ENCODE data around the gene CHAC2. TPM values are rescaled to one million over a fixed set of nuclear protein-coding genes. Genes with fewer than 3 reads are reported as not detected.

CHAC2 gene
- total and polyA plus RNA-seq, 2 donors (not counting 1 experiment from before 2014, with no cell fraction given), result 1.6 to 3.2 TPM

- ATAC-seq (ENCODE audit: low read depth), result no peak
- no peaks in the 10 kb centered on the region for H3K9me3 ChIP-seq (ENCODE audit: control extremely low read depth in 1 of 3, control insufficient read depth in 2 of 3, insufficient read depth in 1 of 3, low read length in 2 of 3)
- Mint-ChIP-seq H3K4me3 (peak overlapping the region; percentile 46), H3K9me3 (ENCODE audit: insufficient read depth) (no peaks in the 10 kb centered on the region), H3K27me3 (no peaks in the 10 kb centered on the region), H3K4me1 (peaks cover 52% of the 10 kb centered on the region), H3K27ac (peak overlapping the region; percentile 16)
- no peak for DNase-seq
- H3K79me2 ChIP-seq (ENCODE audit: control insufficient read depth, insufficient read depth, low read length), result peaks cover 99% of the 10 kb centered on the region
- TF ChIP-seq EZH2 (IDR thresholded peaks at IDR 0.05; ENCODE audit: borderline replicate concordance, insufficient read depth, low read depth, low read length, poor library complexity, severe bottlenecking) (no peak), CTCF (IDR thresholded peaks at IDR 0.05) (no peak)
- H3K4me3 ChIP-seq (ENCODE audit: control extremely low read depth in 1 of 5, extremely low read depth in 1 of 5, insufficient read depth in 1 of 5, low read depth in 2 of 5, low read length in 4 of 5), result no peak overlapping the region
- ChIA-PET CTCF (interaction anchor here (2.2 kb wide), 1 partner anchor 17 kb away, joined by 5 read pairs; the partner anchor contains the start of gene CHAC2), POLR2A (no interaction called here)
- intact Hi-C loops (cut with micrococcal nuclease), result loop anchor here (10.0 kb wide), 1 partner anchor 550 kb away; a partner anchor contains a TSS
- peaks cover 4 to 10% of the 10 kb centered on the region in 2 experiments for H3K36me3 ChIP-seq (replicated peaks in 1 of 2; ENCODE audit: control extremely low read depth in 1 of 2, control insufficient read depth in 1 of 2, extremely low read depth in 1 of 2, insufficient read depth in 2 of 2, low read length in 1 of 2)
- peaks cover 29 to 33% of the 10 kb centered on the region in 2 donors for H3K4me1 ChIP-seq (ENCODE audit: control insufficient read depth in 2 of 2, insufficient read depth in 2 of 2, low read length in 2 of 2)
- H3K9ac ChIP-seq (ENCODE audit: low read length), result no peak overlapping the region
- no peak overlapping the region for H3K4me2 ChIP-seq (replicated peaks; ENCODE audit: low read depth, low read length, poor library complexity, severe bottlenecking)
- H3K27ac ChIP-seq (ENCODE audit: low read length in 2 of 2), result no peak overlapping the region
- H3K27me3 ChIP-seq (replicated peaks in 1 of 4; ENCODE audit: control extremely low read depth in 1 of 4, control insufficient read depth in 3 of 4, insufficient read depth in 4 of 4, low read length in 3 of 4), result no peaks in the 10 kb centered on the region
- H2AFZ ChIP-seq (ENCODE audit: insufficient read depth, low read depth, low read length, poor library complexity, severe bottlenecking), result no peak overlapping the region
- peaks cover 20% of the 10 kb centered on the region for H4K20me1 ChIP-seq (ENCODE audit: control insufficient read depth, insufficient read depth, low read length, poor library complexity, severe bottlenecking)
These were observed 16.8 kb downstream of the CHAC2 start for GRCh38 chr2:53784436-53784835.

- TF ChIP-seq CTCF (IDR thresholded peaks at IDR 0.05) (no peak), EZH2 (IDR thresholded peaks at IDR 0.05; ENCODE audit: borderline replicate concordance, insufficient read depth, low read depth, low read length, poor library complexity, severe bottlenecking) (no peak)
- Histone ChIP-seq H3K9me3 (ENCODE audit: control extremely low read depth in 1 of 3, control insufficient read depth in 2 of 3, insufficient read depth in 1 of 3, low read length in 2 of 3) (no peaks in the 10 kb centered on the region), H3K4me3 (ENCODE audit: control extremely low read depth in 1 of 5, extremely low read depth in 1 of 5, insufficient read depth in 1 of 5, low read depth in 2 of 5, low read length in 4 of 5) (peak overlapping the region in 1 of 5 experiments; percentile 77), H4K20me1 (ENCODE audit: control insufficient read depth, insufficient read depth, low read length, poor library complexity, severe bottlenecking) (peaks cover 13% of the 10 kb centered on the region), H2AFZ (ENCODE audit: insufficient read depth, low read depth, low read length, poor library complexity, severe bottlenecking) (no peak overlapping the region), H3K27ac (ENCODE audit: low read length in 2 of 2) (no peak overlapping the region), H3K27me3 (replicated peaks in 1 of 4; ENCODE audit: control extremely low read depth in 1 of 4, control insufficient read depth in 3 of 4, insufficient read depth in 4 of 4, low read length in 3 of 4) (no peaks in the 10 kb centered on the region), H3K79me2 (ENCODE audit: control insufficient read depth, insufficient read depth, low read length) (peaks cover 99% of the 10 kb centered on the region), H3K36me3 (replicated peaks in 1 of 2; ENCODE audit: control extremely low read depth in 1 of 2, control insufficient read depth in 1 of 2, extremely low read depth in 1 of 2, insufficient read depth in 2 of 2, low read length in 1 of 2) (peaks cover 3% of the 10 kb centered on the region in 2 experiments), H3K4me2 (replicated peaks; ENCODE audit: low read depth, low read length, poor library complexity, severe bottlenecking) (peak overlapping the region; percentile 82), H3K4me1 (ENCODE audit: control insufficient read depth in 2 of 2, insufficient read depth in 2 of 2, low read length in 2 of 2) (peaks cover 29 to 33% of the 10 kb centered on the region in 2 donors), H3K9ac (ENCODE audit: low read length) (peak overlapping the region; percentile 88)
- DNase-seq, result no peak
- Mint-ChIP-seq H3K9me3 (ENCODE audit: insufficient read depth) (no peaks in the 10 kb centered on the region), H3K27me3 (no peaks in the 10 kb centered on the region), H3K27ac (peak overlapping the region; percentile 15), H3K4me1 (peaks cover 51% of the 10 kb centered on the region), H3K4me3 (peak overlapping the region; percentile 98)
- ChIA-PET POLR2A (interaction anchor here (0.5 to 1.9 kb wide), 2 partner anchors 18 to 774 kb away, joined by 6 to 17 read pairs; partner anchors contain the start of gene CHAC2), CTCF (interaction anchor here (2.2 kb wide), 1 partner anchor 18 kb away, joined by 5 read pairs; the partner anchor contains the start of gene CHAC2)
- WGBS (ENCODE audit: insufficient coverage), result 92% methylated on average over 4 of the region's 11 CpGs
- no peak for ATAC-seq (ENCODE audit: low read depth)
- intact Hi-C loops (cut with micrococcal nuclease), result loop anchor here (5.0 to 10.0 kb wide), 4 partner anchors 187 to 549 kb away; partner anchors contain the start of genes ACYP2 and PSME4
These were observed 17.8 kb downstream of the CHAC2 start for GRCh38 chr2:53785366-53785765.

All from B cell (primary cell).